22Rv1 (cell line): ENCODE data around the gene RRAS2.

Source experiments
- ZFX ChIP-seq: fragments of 450-650 bp; IDR thresholded peaks from 2 replicates; pipeline ENCODE4 v1.6.1; 2017; ENCODE audit warnings: antibody characterized with exemption, borderline replicate concordance
- TF ChIP-seq, protein P1 (sequence below): fragments of 450-650 bp; IDR thresholded peaks from 2 replicates; pipeline ENCODE4 v1.5.1; 2017; ENCODE audit warnings: mild to moderate bottlenecking

DNA sequence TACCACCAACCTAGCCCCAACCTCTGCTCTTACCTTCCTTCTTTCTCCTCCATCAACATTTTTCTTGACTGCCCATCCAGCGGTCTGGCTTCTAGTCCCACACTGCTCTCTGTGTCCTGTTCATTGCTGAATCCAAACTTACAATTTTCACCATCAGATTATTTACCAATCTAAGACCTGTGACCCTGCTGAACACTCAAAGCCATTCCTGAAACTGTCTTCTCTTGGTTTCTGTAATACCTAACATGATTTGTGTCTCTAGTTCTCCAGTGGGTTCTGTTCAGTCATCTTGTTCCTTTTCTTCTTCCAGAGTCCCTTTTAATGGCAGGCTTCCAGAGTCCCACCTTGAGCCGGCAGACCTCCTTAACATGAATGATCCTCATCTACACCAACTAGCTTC lies 24.1 kb downstream of the RRAS2 start:
- TF ChIP-seq, protein P1, sequence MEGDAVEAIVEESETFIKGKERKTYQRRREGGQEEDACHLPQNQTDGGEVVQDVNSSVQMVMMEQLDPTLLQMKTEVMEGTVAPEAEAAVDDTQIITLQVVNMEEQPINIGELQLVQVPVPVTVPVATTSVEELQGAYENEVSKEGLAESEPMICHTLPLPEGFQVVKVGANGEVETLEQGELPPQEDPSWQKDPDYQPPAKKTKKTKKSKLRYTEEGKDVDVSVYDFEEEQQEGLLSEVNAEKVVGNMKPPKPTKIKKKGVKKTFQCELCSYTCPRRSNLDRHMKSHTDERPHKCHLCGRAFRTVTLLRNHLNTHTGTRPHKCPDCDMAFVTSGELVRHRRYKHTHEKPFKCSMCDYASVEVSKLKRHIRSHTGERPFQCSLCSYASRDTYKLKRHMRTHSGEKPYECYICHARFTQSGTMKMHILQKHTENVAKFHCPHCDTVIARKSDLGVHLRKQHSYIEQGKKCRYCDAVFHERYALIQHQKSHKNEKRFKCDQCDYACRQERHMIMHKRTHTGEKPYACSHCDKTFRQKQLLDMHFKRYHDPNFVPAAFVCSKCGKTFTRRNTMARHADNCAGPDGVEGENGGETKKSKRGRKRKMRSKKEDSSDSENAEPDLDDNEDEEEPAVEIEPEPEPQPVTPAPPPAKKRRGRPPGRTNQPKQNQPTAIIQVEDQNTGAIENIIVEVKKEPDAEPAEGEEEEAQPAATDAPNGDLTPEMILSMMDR: no peak
- no peak for TF ChIP-seq ZFX
